Measurements from ENCODE around the gene LMAN2. TPM values are rescaled to one million over a fixed set of nuclear protein-coding genes. Genes with fewer than 3 reads are reported as not detected.
"Not testable (repeated sequence)": the region's sequence is repeated elsewhere in the genome, so short reads cannot be mapped to it uniquely, and the experiment has no call there.

LMAN2 gene
- polyA plus RNA-seq, 1 donor from 2014 or later: 171 TPM

DNA sequence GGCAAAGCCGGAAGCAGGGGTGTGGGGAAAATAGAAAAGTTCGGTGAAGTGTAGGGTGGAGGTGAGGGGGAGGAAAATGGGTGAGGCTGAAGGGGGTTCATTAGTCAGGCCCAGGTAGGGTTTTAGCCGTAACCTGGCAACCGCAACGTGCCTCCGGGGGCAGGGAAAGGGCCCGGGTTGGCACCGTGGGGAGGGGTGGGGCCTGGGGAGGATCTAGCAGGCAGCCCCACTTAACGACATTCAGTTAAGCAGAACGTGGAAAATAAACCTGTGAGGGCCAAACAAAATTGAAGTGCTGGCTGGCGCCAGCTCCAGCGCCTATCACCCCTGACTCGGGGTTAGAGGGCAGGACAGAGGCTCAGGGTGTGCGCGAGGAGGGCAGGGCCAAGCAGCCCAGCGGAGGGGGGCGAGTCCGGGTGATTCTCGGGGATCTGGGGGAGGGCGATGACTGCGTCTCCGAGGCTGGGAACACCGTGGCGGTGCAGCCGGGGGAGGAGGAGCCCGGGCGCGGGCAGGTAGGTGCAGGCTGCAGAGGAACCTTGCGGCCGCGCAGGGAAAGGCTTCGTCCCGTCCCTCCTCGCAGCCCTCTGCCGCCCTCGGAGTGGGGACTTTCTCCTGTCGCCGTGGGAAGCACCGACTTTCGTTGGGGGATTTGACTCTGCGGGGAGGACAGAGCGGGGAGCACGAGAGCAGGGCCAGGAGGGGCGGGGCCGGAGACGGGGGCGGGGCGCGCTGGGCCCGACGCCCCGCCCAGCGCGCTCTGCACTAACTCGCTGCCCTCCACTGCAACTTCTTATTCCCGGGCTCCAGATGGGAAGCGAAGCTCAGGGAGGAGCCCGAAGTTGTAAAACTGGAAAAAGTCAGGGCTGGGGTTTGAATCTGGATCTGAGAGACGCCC, 11.4 kb upstream of the LMAN2 start:
- no peaks in the 10 kb centered on the region for H3K27me3 Mint-ChIP-seq
- H3K4me3 Mint-ChIP-seq: peak overlapping the region; percentile 75 to 94 (median 84)
- peaks cover 2% of the 10 kb centered on the region for H3K36me3 Mint-ChIP-seq
- no peaks in the 10 kb centered on the region for H3K9me3 Mint-ChIP-seq
- H3K4me1 Mint-ChIP-seq: peaks cover 15 to 45% (median 38%) of the 10 kb centered on the region in 3 donors
- H3K27ac Mint-ChIP-seq: peak overlapping the region; percentile 74 to 95 (median 85)

DNA sequence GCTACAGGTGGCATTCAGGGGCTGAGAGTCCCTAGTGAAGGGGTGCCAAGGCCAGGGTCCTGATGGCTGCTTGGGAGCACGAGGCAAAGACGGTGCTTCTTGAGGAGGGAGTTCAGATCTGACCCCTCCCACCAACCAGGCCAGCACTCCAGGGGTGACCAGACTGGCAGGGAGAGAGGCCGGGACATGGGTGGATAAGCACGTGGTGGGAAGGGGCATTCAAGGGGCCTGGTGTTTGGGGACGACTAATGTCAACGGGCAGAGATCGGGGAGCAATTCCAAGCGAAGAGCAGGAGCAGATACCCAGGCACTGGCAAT, 10.8 kb upstream of the LMAN2 start:
- Mint-ChIP-seq H3K36me3 (peaks cover 2% of the 10 kb centered on the region), H3K9me3 (no peaks in the 10 kb centered on the region), H3K27ac (peak overlapping the region; percentile 81 to 95 (median 88))

DNA sequence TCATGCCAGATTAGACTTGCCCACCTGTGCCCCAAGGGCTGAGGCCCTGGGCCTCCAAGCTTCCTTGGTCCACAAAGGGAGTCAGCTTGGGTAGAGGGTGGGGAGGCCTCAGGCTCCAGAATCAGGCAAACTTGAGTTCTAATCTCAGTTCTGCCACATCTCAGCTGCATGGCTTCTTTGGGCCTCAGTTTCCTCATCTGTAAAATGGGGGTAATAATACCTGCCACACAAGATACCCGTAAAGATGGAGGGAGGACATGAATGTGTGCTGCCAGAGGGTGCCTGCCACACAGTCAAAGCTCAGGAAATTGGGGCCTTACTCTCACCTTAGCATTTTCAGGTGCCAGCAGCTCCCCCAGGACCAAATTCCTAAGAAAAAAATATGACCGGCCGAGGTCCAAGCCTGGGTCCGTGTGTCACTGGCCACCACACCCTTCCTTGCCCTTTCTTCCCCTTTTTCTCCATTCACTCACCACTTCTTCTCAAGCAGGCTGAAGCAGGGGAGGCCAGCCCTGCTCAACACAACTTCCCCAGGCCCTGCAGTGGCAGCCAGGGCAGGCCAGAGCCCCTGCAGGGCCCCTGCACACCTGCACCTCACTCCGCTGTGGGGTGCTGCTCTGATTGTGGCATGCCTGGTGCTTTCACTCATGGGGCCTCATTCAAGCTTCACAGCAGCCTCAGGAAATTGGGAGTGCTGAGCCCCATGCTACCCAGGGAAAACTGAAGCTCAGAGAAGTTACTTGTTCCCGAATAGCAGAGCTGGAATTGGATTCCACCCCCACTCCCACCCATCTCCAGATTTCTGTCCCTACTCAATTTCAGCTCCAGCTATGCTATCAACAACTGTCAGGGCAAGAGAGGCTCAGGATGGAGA, 10.2 kb upstream of the LMAN2 start:
- H3K27ac Mint-ChIP-seq: peak overlapping the region; percentile 81 to 95 (median 88)
- H3K4me1 Mint-ChIP-seq: peaks cover 20 to 55% (median 47%) of the 10 kb centered on the region in 3 donors
- H3K4me3 Mint-ChIP-seq: peak overlapping the region; percentile 75 to 94 (median 84)
- H3K36me3 Mint-ChIP-seq: peaks cover 2% of the 10 kb centered on the region
- no peaks in the 10 kb centered on the region for H3K9me3 Mint-ChIP-seq
- peaks cover 3% of the 10 kb centered on the region for H3K27me3 Mint-ChIP-seq

More for the DNA sequence above, 10.8 kb upstream of the LMAN2 start:
- Mint-ChIP-seq H3K4me3 (peak overlapping the region; percentile 75 to 94 (median 84)), H3K4me1 (peaks cover 20 to 49% (median 41%) of the 10 kb centered on the region in 3 donors), H3K27me3 (peaks cover 3% of the 10 kb centered on the region)

DNA sequence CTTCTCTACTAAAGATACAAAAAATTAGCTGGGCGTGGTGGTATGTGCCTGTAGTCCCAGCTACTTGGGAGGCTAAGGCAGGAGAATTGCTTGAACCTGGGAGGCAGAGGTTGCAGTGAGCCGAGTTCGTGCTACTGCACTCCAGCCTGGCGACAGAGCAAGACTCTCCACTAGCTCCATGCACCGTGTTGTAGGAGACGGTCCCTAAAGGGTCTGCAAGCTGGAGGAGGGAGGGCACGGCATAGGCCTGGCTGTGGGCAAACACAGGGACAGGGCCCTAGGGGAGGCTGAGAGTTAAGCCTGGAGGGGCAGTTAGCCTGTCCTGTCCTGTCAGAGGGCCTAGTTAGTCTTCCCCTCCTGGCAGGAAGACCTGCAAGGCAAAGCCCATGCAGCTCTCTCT, 9.3 kb upstream of the LMAN2 start:
- peaks cover 20 to 54% (median 53%) of the 10 kb centered on the region in 3 donors for H3K4me1 Mint-ChIP-seq
- not testable (repeated sequence) for H3K27me3 Mint-ChIP-seq, H3K9me3 Mint-ChIP-seq, H3K36me3 Mint-ChIP-seq, H3K27ac Mint-ChIP-seq
- H3K4me3 Mint-ChIP-seq: peak overlapping the region in 3 of 4 donors; percentile 43 to 76 (median 63)

DNA sequence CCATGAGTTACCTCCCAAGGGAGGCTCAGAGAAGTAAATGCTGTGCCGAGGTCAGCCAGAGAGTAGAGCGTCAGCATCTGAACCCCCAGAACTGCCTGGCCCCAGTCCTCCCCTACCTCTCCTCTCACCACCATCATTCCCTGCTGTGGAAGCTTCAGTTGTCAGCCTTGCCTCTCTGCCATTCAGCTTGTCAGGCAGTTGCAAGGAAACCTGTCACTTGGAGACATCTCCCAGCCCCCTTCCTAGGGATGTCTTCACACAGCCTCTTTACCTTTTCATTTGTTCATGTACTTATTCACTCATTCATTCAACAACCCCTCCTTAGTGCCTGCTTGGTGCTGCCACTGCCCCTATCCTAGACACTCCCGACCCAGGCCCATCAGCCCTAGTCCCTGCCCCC, 8.4 kb upstream of the LMAN2 start:
- Mint-ChIP-seq H3K27ac (peak overlapping the region; percentile 27 to 80 (median 63)), H3K36me3 (peaks cover 2% of the 10 kb centered on the region), H3K4me1 (peaks cover 20 to 53% (median 53%) of the 10 kb centered on the region in 3 donors), H3K27me3 (peaks cover 3% of the 10 kb centered on the region), H3K9me3 (no peaks in the 10 kb centered on the region), H3K4me3 (peak overlapping the region; percentile 69 to 92 (median 82))

DNA sequence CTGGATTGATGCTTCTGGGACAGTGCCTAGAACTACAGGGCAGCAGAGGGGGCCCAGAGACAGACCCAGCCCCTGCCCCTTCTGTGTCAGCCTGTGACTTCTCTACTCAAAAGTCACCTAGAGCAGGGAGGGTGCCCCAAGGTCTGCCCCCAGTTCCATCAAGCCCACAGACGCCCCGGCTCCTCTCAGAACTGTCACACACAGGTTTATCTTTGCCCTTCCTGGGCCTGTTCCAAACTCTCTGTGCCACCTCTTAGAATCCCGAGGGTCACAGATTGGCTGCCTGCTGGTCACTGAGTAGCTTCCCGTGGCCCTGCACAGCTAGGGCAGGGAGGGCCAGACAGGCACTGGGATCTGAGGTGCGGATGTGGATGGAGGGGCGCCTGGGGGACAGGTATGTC, 8.0 kb upstream of the LMAN2 start:
- peak overlapping the region; percentile 63 to 99 (median 80) for H3K27ac Mint-ChIP-seq
- peaks cover 3% of the 10 kb centered on the region for H3K27me3 Mint-ChIP-seq
- peak overlapping the region; percentile 69 to 92 (median 90) for H3K4me3 Mint-ChIP-seq
- H3K9me3 Mint-ChIP-seq: no peaks in the 10 kb centered on the region
- H3K36me3 Mint-ChIP-seq: peaks cover 2% of the 10 kb centered on the region
- H3K4me1 Mint-ChIP-seq: peaks cover 21 to 55% (median 52%) of the 10 kb centered on the region in 3 donors

DNA sequence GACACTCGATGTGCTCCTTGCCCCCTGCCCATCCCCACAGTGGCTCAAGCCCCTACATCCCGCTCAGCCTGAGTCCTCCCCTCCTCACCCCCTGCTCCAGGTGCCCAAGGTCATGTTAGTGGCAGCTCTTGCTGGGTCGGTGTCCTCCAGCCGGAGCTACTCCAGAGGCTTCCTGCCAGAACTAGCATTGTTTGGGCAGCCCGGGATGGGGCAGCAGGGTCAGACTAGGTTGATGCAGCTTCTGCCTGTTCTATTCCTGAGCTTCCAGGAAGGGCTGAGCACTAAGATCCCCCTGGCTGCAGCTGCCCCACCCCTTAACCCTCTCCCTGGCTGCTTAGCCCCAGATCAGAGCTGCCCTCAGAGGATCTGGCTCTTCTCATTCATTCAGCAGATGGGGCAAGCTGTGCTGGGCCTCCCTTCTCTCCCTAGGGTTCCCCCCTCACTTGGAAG, 6.9 kb upstream of the LMAN2 start:
- peaks cover 25 to 57% (median 49%) of the 10 kb centered on the region in 3 donors for H3K4me1 Mint-ChIP-seq
- peaks cover 4% of the 10 kb centered on the region for H3K36me3 Mint-ChIP-seq
- peak overlapping the region; percentile 80 to 99 (median 88) for H3K27ac Mint-ChIP-seq
- peaks cover 3% of the 10 kb centered on the region for H3K27me3 Mint-ChIP-seq
- peak overlapping the region; percentile 69 to 92 (median 90) for H3K4me3 Mint-ChIP-seq
- no peaks in the 10 kb centered on the region for H3K9me3 Mint-ChIP-seq

DNA sequence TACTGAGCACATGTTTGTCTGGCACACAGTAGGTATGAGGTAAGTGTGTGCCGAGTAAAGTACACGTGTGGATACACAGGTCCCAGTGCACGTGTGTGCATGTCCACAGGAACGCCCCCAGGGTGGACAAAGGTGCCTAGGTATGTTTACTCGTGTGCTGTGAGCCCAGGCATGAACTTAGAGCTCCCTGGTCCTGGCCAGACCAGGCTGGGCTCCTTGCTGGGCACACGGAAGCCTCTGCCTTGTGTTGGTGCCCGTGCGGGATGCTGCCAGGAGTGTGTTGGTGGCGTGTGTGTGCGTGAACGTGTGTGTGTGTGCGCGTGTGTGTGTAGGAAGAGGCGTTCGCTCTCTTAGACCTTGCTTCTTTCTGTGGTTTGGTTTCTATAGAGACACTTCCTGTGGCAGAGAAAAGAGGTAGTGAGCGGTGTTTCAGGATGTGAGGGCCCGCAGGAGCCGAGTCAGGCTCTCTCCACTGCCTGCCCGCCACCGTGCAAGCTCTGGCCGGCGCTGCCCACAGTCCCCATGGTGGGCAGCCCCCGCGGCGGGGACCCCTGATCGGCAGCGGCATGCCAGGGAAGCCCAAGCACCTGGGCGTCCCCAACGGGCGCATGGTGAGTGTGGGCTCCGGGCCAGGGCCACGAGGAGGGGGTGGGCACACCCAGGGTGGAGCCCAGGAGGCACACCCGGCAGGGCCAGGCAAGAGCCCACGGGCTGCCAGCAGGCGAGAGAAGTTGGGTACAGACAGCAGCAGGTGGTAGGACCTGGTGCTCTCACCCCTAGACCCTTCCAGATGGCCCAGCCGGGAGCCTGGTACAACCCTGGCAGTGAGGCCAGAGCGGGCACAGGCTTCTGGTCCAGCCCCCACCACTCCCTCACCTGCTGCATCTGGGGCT, 6.2 kb upstream of the LMAN2 start, which contains the start of gene RGS14:
RGS14 (plus strand) TSS at position 466 of the 893 bp plus-strand sequence; CDS start at position 567, 101 bp downstream.
- Mint-ChIP-seq H3K9me3 (no peaks in the 10 kb centered on the region), H3K27me3 (peaks cover 3% of the 10 kb centered on the region), H3K4me3 (peak within 1 kb of the TSS; percentile 69 to 92 (median 90)), H3K4me1 (peaks cover 25 to 56% (median 50%) of the 10 kb centered on the region in 3 donors), H3K36me3 (peaks cover 4% of the 10 kb centered on the region), H3K27ac (peak within 1 kb of the TSS; percentile 80 to 99 (median 99))

DNA sequence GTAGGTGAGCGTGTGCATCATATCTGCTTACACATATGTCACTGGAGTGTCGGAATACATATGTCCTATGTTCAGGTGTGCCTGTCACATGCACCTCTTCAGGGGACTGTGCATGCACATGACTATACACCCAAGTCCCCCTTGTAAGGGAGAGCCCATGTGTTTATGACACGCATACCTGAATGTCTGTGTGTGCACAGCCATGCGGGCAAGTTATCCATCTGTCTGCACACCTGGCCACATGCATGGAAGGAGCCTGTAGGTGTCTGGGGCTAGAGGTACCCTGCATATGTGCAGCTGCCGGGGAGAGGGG, 5.6 kb upstream of the LMAN2 start:
- Mint-ChIP-seq H3K4me1 (peaks cover 22 to 53% (median 47%) of the 10 kb centered on the region in 3 donors), H3K4me3 (peak overlapping the region; percentile 69 to 92 (median 90)), H3K9me3 (no peaks in the 10 kb centered on the region), H3K27ac (peak overlapping the region; percentile 80 to 99 (median 99)), H3K36me3 (peaks cover 4% of the 10 kb centered on the region), H3K27me3 (peaks cover 3% of the 10 kb centered on the region)

DNA sequence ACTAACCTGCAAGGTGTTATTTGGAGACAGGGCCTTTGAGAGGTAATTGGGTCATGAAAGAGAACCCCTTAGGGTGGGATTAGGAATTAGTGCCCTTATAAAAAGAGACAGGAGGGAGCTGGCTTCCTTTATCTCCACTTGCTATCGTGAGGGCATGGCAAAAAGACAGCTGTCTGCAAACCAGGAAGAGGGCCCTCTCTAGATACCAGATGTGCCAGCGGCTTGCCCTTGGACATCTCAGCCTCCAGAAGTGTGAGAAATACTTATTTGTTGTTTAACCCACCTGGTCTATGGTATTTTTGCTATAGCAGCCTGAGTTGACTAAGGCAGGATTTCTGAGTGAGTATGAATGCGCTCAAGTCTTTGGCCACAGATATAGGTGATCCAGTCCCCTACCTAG, 5.3 kb upstream of the LMAN2 start:
- Mint-ChIP-seq H3K9me3 (no peaks in the 10 kb centered on the region), H3K27me3 (peaks cover 3% of the 10 kb centered on the region), H3K4me3 (peak overlapping the region in 3 of 4 donors; percentile 69 to 92 (median 91)), H3K27ac (peak overlapping the region; percentile 80 to 99 (median 99)), H3K4me1 (peaks cover 22 to 51% (median 45%) of the 10 kb centered on the region in 3 donors), H3K36me3 (peaks cover 4% of the 10 kb centered on the region)

DNA sequence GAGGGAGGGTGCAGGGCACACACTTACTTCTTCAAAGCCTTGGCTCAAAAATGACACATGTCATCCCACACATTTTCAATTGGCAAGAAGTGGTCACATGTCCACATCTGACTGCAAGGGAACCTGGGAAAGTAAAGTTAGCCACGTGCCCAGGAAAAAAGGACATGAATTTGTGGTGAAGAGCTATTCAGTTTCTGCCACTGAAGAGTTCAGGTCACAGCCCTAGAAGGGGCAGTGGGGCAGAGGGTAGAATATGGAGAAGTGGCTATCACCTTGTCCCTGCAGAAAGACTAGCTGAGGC, 4.3 kb upstream of the LMAN2 start:
- Mint-ChIP-seq H3K27ac (peak overlapping the region; percentile 12 to 99 (median 31)), H3K9me3 (no peaks in the 10 kb centered on the region), H3K27me3 (peaks cover 3% of the 10 kb centered on the region), H3K36me3 (peaks cover 4% of the 10 kb centered on the region), H3K4me3 (peak overlapping the region in 3 of 4 donors; percentile 34 to 41 (median 41)), H3K4me1 (peaks cover 24 to 47% (median 43%) of the 10 kb centered on the region in 3 donors)

DNA sequence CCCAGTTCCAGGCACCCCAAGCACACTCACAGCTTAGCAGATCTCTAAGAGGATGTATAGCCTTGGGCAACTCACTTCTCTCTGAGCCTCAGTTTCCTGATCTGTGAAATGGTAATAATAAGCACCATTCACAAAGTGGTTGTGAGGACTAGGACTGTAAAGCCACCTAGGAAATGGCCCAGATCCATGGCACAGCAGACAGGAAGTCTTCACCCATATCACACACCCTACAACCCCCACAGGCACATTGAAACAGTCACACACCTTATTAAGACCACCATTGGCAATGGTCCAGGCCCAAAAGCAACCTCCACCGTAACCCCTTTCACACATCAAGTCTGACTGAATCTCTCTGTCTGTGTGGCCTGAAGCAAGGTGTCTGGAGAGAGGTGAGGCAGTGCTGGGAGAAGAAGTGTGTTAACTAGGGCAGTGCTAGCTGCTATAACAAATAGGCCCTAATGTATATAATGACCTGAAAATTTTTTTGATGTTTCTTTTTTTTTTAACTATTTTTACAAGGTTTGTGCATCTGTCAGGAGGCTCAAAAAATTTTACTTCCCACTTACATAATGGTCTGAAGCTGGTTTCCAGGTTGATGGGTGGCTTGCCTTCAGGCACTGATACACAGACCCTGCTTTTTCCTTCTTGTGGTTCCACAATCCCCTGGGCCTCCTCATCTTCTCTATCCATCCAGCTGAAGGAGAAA, 3.8 kb upstream of the LMAN2 start:
- H3K4me3 Mint-ChIP-seq: peak overlapping the region in 2 of 4 donors; percentile 34 to 41
- H3K9me3 Mint-ChIP-seq: no peaks in the 10 kb centered on the region
- H3K27ac Mint-ChIP-seq: peak overlapping the region; percentile 31 to 73 (median 70)
- peaks cover 4% of the 10 kb centered on the region for H3K36me3 Mint-ChIP-seq
- peaks cover 28 to 50% (median 48%) of the 10 kb centered on the region in 3 donors for H3K4me1 Mint-ChIP-seq
- peaks cover 3% of the 10 kb centered on the region for H3K27me3 Mint-ChIP-seq

DNA sequence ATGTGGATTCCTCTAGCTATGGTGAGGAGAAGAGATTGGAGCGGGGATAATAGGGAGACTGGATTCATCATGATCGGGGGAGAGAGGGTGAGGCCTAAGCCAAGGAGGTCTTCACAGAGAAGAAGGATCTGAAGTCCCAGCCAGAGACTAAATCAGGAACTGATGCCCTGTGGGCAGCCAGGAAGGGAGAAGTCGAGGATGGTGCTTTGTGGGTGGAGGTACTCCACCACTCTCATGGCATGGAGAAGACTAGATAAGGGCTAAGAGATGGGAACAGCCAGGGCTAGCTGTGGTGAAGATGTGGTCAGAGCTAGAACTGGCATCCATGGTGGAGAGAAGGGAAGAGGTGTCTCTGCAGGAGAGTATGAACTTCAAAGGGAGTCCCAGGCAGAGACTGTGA, 3.2 kb upstream of the LMAN2 start:
- H3K36me3 Mint-ChIP-seq: peaks cover 4% of the 10 kb centered on the region
- peaks cover 28 to 50% (median 48%) of the 10 kb centered on the region in 3 donors for H3K4me1 Mint-ChIP-seq
- no peaks in the 10 kb centered on the region for H3K9me3 Mint-ChIP-seq
- peak overlapping the region in 1 of 4 donors; percentile 12 for H3K4me3 Mint-ChIP-seq
- H3K27ac Mint-ChIP-seq: peak overlapping the region in 1 of 3 donors; percentile 70
- peaks cover 3% of the 10 kb centered on the region for H3K27me3 Mint-ChIP-seq
